ENCODE measurements around the gene HRH2.

Gene HRH2

GRCh38 chr5:175729829-175730277, 72.0 kb downstream of the HRH2 start:
- Histone ChIP-seq H3K9ac (no peak overlapping the region), H3K4me3 (no peak overlapping the region), H3K9me3 (0 out of 2 replicates have a peak, but pooled peaks cover 3% of the 10 kb centered on the region), H4K20me1 (peaks cover 8% of the 10 kb centered on the region; the same call in 1 of the 2 replicates), H3K36me3 (no peaks in the 10 kb centered on the region), H3K27ac (no peak overlapping the region), H3K4me1 (peaks cover 6% of the 10 kb centered on the region; the same call in 1 of the 2 replicates), H3K4me2 (no peak overlapping the region), H3K27me3 (no peaks in the 10 kb centered on the region; the same call in 1 of the 2 replicates)
- TF ChIP-seq Cebpa-rat (IDR thresholded peaks at IDR 0.05) = no peak

DNA sequence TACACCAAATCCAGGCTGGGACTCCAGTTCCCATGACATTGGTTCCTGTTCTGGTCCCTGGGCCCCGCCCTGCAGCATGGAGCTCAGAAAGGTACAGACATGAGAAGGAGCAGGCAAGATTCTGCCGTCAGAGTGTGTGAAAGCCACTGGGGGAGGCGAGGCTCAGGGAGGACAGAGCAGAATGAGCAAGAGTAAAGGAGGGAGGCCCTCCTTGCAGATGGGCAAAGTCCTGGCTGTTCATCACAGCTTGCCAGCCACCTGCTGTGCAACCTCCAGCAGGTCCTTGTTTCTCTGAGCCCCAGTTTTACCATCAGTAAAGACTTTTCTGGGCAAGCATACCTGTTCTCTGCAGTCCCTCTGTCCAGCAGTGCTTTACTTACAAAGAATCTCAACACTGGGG, 73.3 kb downstream of the HRH2 start:
- Histone ChIP-seq H3K9me3 (0 out of 2 replicates have a peak, but pooled peaks cover 3% of the 10 kb centered on the region), H4K20me1 (peaks cover 12% of the 10 kb centered on the region; the same call in 1 of the 2 replicates), H3K9ac (no peak overlapping the region), H3K4me2 (no peak overlapping the region), H3K4me1 (peaks cover 6% of the 10 kb centered on the region; the same call in 1 of the 2 replicates), H3K36me3 (no peaks in the 10 kb centered on the region), H3K27me3 (peaks cover 1% of the 10 kb centered on the region; the same call in 1 of the 2 replicates), H3K4me3 (no peak overlapping the region), H3K27ac (no peak overlapping the region)
- TF ChIP-seq Cebpa-rat (IDR thresholded peaks at IDR 0.05) = no peak

- Histone ChIP-seq H3K27me3 (peaks cover 5% of the 10 kb centered on the region), H3K4me1 (peaks cover 6% of the 10 kb centered on the region; the same call in 1 of the 2 replicates), H3K36me3 (no peaks in the 10 kb centered on the region), H4K20me1 (peaks cover 19% of the 10 kb centered on the region; the same call in 1 of the 2 replicates), H3K9ac (no peak overlapping the region), H3K27ac (no peak overlapping the region), H3K4me2 (no peak overlapping the region), H3K9me3 (0 out of 2 replicates have a peak, but pooled peaks cover 3% of the 10 kb centered on the region), H3K4me3 (no peak overlapping the region)
- no peak for TF ChIP-seq Cebpa-rat (IDR thresholded peaks at IDR 0.05)
Observed at GRCh38 chr5:175731756-175732465, 74.0 kb downstream of the HRH2 start.

DNA sequence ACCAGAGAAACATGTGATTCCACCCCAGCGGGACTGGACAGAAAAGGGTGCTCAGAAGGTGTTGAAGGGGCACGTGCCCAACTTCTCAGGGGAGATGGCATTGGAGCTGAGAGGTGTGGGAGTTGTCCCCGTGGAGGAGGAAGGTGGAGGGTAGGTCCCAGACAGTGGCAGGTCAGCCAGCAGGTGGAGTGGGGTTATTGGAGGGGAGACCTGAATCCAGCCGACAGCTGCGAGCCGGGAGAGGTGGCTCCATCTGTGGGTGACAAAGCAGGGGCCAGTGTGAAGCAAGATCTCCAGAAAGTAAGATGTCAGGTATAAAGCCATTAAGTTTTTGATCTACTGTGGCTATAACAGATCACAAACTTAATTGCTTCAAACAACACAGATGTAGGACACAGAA, 75.1 kb downstream of the HRH2 start:
- H3K4me3 ChIP-seq = no peak overlapping the region
- no peak overlapping the region for H3K27ac ChIP-seq
- no peak overlapping the region for H3K4me2 ChIP-seq
- no peak overlapping the region for H3K9ac ChIP-seq
- H4K20me1 ChIP-seq = peaks cover 30% of the 10 kb centered on the region; the same call in 1 of the 2 replicates
- TF ChIP-seq Cebpa-rat (IDR thresholded peaks at IDR 0.05) = no peak
- no peaks in the 10 kb centered on the region for H3K36me3 ChIP-seq
- H3K4me1 ChIP-seq = peaks cover 6% of the 10 kb centered on the region; the same call in 1 of the 2 replicates
- H3K27me3 ChIP-seq = peaks cover 15% of the 10 kb centered on the region
- H3K9me3 ChIP-seq = 0 out of 2 replicates have a peak, but pooled peaks cover 3% of the 10 kb centered on the region

DNA sequence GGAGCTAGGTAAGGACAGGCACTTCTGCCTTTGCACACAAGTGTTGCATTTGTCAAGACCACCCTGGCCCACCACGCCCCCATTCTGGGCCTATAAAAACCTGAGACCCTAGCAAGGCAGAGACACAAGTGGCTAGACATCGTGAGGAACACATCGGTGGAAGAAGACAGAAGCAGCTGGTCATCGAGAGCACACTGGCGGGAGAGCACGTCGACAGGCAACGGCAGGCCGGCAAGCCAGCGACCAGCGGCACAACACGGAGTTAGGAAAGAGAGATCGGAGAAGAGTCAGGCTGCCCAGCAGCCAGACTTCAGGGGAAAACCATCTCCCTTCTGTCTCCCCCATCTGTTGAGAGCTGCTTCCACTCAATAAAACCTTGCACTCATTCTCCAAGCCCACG, 76.1 kb downstream of the HRH2 start:
- Histone ChIP-seq H3K9ac (no peak overlapping the region), H3K4me2 (no peak overlapping the region), H4K20me1 (peaks cover 40% of the 10 kb centered on the region), H3K4me1 (peaks cover 6% of the 10 kb centered on the region; the same call in 1 of the 2 replicates), H3K4me3 (no peak overlapping the region), H3K9me3 (0 out of 2 replicates have a peak, but pooled peaks cover 3% of the 10 kb centered on the region), H3K27me3 (peaks cover 25% of the 10 kb centered on the region), H3K36me3 (no peaks in the 10 kb centered on the region), H3K27ac (no peak overlapping the region)
- TF ChIP-seq Cebpa-rat (IDR thresholded peaks at IDR 0.05) = no peak

- 0 out of 2 replicates have a peak, but pooled peaks cover 3% of the 10 kb centered on the region for H3K9me3 ChIP-seq
- peaks cover 6% of the 10 kb centered on the region; the same call in 1 of the 2 replicates for H3K4me1 ChIP-seq
- peaks cover 29% of the 10 kb centered on the region for H3K27me3 ChIP-seq
- no peak overlapping the region for H3K9ac ChIP-seq
- 0 out of 2 replicates have a peak overlapping the region, but pooled peaks have one; percentile 12 for H3K4me2 ChIP-seq
- H3K4me3 ChIP-seq = no peak overlapping the region
- TF ChIP-seq Cebpa-rat (IDR thresholded peaks at IDR 0.05) = no peak
- no peaks in the 10 kb centered on the region for H3K36me3 ChIP-seq
- no peak overlapping the region for H3K27ac ChIP-seq
- H4K20me1 ChIP-seq = peaks cover 45% of the 10 kb centered on the region
Observed at GRCh38 chr5:175734501-175734900, 76.6 kb downstream of the HRH2 start.

DNA sequence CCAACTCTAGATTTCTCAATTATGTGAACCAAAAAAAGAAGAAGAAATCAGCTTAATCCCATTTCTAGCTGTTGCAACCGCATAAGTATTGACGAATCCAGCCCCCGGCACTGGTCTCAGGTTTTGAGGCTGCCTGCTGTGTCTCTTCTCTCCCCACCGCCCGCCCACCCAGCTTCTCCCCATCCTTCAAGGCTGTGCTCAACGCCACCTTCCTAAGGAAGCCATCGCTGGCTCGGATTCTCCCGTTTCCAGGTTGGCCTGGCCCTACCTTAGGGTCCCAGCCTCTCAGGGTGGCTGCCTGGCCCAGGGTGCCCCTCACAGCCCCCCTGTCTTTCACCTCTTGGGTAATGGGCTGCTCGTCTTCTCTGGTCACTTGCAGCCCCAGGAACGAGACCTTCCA, 77.8 kb downstream of the HRH2 start:
- H3K9me3 ChIP-seq = 0 out of 2 replicates have a peak, but pooled peaks cover 3% of the 10 kb centered on the region
- no peak for TF ChIP-seq Cebpa-rat (IDR thresholded peaks at IDR 0.05)
- H3K36me3 ChIP-seq = no peaks in the 10 kb centered on the region
- H3K27ac ChIP-seq = no peak overlapping the region
- peaks cover 6% of the 10 kb centered on the region; the same call in 1 of the 2 replicates for H3K4me1 ChIP-seq
- peaks cover 57% of the 10 kb centered on the region for H4K20me1 ChIP-seq
- H3K9ac ChIP-seq = no peak overlapping the region
- H3K27me3 ChIP-seq = peaks cover 41% of the 10 kb centered on the region
- no peak overlapping the region for H3K4me3 ChIP-seq
- H3K4me2 ChIP-seq = no peak overlapping the region

- H3K4me2 ChIP-seq = no peak overlapping the region
- H3K27me3 ChIP-seq = peaks cover 51% of the 10 kb centered on the region
- no peak overlapping the region for H3K4me3 ChIP-seq
- H3K9ac ChIP-seq = no peak overlapping the region
- H3K27ac ChIP-seq = no peak overlapping the region
- H3K9me3 ChIP-seq = 0 out of 2 replicates have a peak, but pooled peaks cover 3% of the 10 kb centered on the region
- peaks cover 9% of the 10 kb centered on the region for H3K4me1 ChIP-seq
- no peaks in the 10 kb centered on the region for H3K36me3 ChIP-seq
- peaks cover 67% of the 10 kb centered on the region for H4K20me1 ChIP-seq
- TF ChIP-seq Cebpa-rat (IDR thresholded peaks at IDR 0.05) = no peak
Observed at GRCh38 chr5:175736652-175737051, 78.8 kb downstream of the HRH2 start.

GRCh38 chr5:175737481-175737880, 79.6 kb downstream of the HRH2 start:
- Histone ChIP-seq H3K9ac (no peak overlapping the region), H3K27me3 (peaks cover 58% of the 10 kb centered on the region), H3K4me1 (peaks cover 17% of the 10 kb centered on the region), H3K36me3 (no peaks in the 10 kb centered on the region), H3K4me3 (no peak overlapping the region), H3K4me2 (no peak overlapping the region), H3K27ac (no peak overlapping the region), H4K20me1 (peaks cover 75% of the 10 kb centered on the region), H3K9me3 (0 out of 2 replicates have a peak, but pooled peaks cover 3% of the 10 kb centered on the region)
- TF ChIP-seq Cebpa-rat (IDR thresholded peaks at IDR 0.05) = no peak

DNA sequence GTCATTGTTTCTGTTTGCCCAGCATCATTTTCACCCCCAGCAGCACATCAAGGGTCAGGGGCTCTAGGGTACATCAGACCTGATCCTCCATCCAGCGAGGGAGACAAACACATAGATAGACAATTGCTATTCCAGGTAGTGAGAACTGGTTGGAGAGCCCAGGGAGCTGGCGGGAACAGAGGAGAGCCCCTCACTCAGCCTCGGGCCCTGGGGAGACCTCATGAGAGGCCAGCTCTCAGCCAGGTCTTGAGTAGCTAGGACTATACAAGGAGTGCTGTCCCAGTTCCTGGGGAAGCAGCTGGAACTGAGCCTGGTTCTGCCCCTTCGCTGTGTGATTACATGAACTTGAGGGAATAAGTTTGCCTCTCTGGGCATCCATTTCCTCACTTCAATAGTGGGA, 80.3 kb downstream of the HRH2 start:
- H3K9ac ChIP-seq = no peak overlapping the region
- peaks cover 58% of the 10 kb centered on the region for H3K27me3 ChIP-seq
- H3K36me3 ChIP-seq = no peaks in the 10 kb centered on the region
- no peak overlapping the region for H3K4me2 ChIP-seq
- peaks cover 8% of the 10 kb centered on the region for H3K9me3 ChIP-seq
- H3K4me1 ChIP-seq = peaks cover 24% of the 10 kb centered on the region
- no peak for TF ChIP-seq Cebpa-rat (IDR thresholded peaks at IDR 0.05)
- peaks cover 75% of the 10 kb centered on the region for H4K20me1 ChIP-seq
- H3K27ac ChIP-seq = no peak overlapping the region
- H3K4me3 ChIP-seq = no peak overlapping the region
